HL-60 (cell line): ENCODE data around the gene SSC5D.

ENCODE experiments used
- CTCF ChIP-seq: IDR thresholded peaks from one replicate; pipeline ENCODE4 v1.5.1; 2011; ENCODE audit warnings: low read length, control low read depth, inconsistent platforms; ENCODE audit not compliant: insufficient read depth
- GABPA ChIP-seq: IDR thresholded peaks from 2 replicates; pipeline ENCODE4 v1.6.1; 2012; ENCODE audit warnings: low read depth
- POLR2AphosphoS5 ChIP-seq: IDR thresholded peaks from 2 replicates; pipeline ENCODE4 v1.6.1; 2012; ENCODE audit warnings: low read depth
- REST ChIP-seq: IDR thresholded peaks from 2 replicates; pipeline ENCODE4 v1.6.1; 2012; ENCODE audit warnings: low read depth; ENCODE audit not compliant: insufficient replicate concordance
- SPI1 ChIP-seq: IDR thresholded peaks from 2 replicates; pipeline ENCODE4 v1.6.1; 2012; ENCODE audit warnings: low read depth, mild to moderate bottlenecking, borderline replicate concordance

- TF ChIP-seq POLR2AphosphoS5 (no peak), CTCF (no peak), GABPA (no peak), REST (no peak), SPI1 (no peak)
Measured at GRCh38 chr19:55504981-55505380, 16.7 kb downstream of the SSC5D start.
